ENCODE data around the gene UBQLN2.

The UBQLN2 gene

DNA sequence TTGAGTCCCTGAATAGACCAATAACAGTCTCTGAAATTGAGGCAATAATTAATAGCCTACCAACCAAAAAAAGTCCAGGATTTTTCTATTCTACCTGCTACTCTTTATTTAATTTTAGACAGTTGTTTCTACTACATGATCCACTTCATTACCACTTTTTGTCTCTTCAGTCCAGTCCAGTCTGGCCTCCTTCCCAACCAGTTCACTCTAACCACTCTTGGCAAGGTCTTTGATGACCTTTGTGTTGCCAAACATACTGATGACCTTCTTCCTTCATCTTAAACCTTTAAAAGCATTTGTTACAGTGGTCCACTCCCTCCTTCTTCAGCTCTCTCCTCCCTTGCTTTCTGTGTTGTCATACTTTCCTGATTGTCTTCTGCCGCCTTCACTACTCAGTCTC, 12.8 kb upstream of the UBQLN2 start:
- Histone ChIP-seq H3K27me3 (ENCODE audit: low read depth, low read length) (no peaks in the 10 kb centered on the region), H3K36me3 (replicated peaks; ENCODE audit: low read depth, low read length) (no peaks in the 10 kb centered on the region), H3K27ac (ENCODE audit: low read length) (no peak overlapping the region), H3K79me2 (ENCODE audit: low read length) (no peaks in the 10 kb centered on the region), H3K9ac (ENCODE audit: low read length) (no peak overlapping the region), H3K4me1 (ENCODE audit: low read length) (no peaks in the 10 kb centered on the region), H3K4me2 (ENCODE audit: low read length) (no peak overlapping the region), H4K20me1 (ENCODE audit: insufficient read depth, low read length) (no peaks in the 10 kb centered on the region), H2AFZ (ENCODE audit: low read depth, low read length) (no peak overlapping the region), H3K9me3 (ENCODE audit: insufficient read depth, low read length) (no peaks in the 10 kb centered on the region), H3K4me3 (ENCODE audit: low read length) (no peak overlapping the region)
- TF ChIP-seq EZH2phosphoT487 (IDR thresholded peaks at IDR 0.05; ENCODE audit: low read depth) (no peak), CTCF (IDR thresholded peaks at IDR 0.05; ENCODE audit: low read depth, low read length) (no peak)

GRCh38 chrX:56554870-56555269, 8.6 kb upstream of the UBQLN2 start:
- H3K79me2 ChIP-seq (ENCODE audit: low read length), result no peaks in the 10 kb centered on the region
- no peaks in the 10 kb centered on the region for H4K20me1 ChIP-seq (ENCODE audit: insufficient read depth, low read length)
- no peaks in the 10 kb centered on the region for H3K9me3 ChIP-seq (ENCODE audit: insufficient read depth, low read length)
- H3K4me2 ChIP-seq (ENCODE audit: low read length), result no peak overlapping the region
- H3K9ac ChIP-seq (ENCODE audit: low read length), result no peak overlapping the region
- no peaks in the 10 kb centered on the region for H3K36me3 ChIP-seq (replicated peaks; ENCODE audit: low read depth, low read length)
- no peaks in the 10 kb centered on the region for H3K27me3 ChIP-seq (ENCODE audit: low read depth, low read length)
- no peak overlapping the region for H3K27ac ChIP-seq (ENCODE audit: low read length)
- no peaks in the 10 kb centered on the region for H3K4me1 ChIP-seq (ENCODE audit: low read length)
- H2AFZ ChIP-seq (ENCODE audit: low read depth, low read length), result no peak overlapping the region
- TF ChIP-seq EZH2phosphoT487 (IDR thresholded peaks at IDR 0.05; ENCODE audit: low read depth) (no peak), CTCF (IDR thresholded peaks at IDR 0.05; ENCODE audit: low read depth, low read length) (no peak)
- H3K4me3 ChIP-seq (ENCODE audit: low read length), result no peak overlapping the region

GRCh38 chrX:56557376-56557929, 6.0 kb upstream of the UBQLN2 start:
- H3K9ac ChIP-seq (ENCODE audit: low read length), result no peak overlapping the region
- H3K27ac ChIP-seq (ENCODE audit: low read length), result no peak overlapping the region
- H3K27me3 ChIP-seq (ENCODE audit: low read depth, low read length), result no peaks in the 10 kb centered on the region
- no peak overlapping the region for H3K4me3 ChIP-seq (ENCODE audit: low read length)
- no peaks in the 10 kb centered on the region for H4K20me1 ChIP-seq (ENCODE audit: insufficient read depth, low read length)
- no peaks in the 10 kb centered on the region for H3K9me3 ChIP-seq (ENCODE audit: insufficient read depth, low read length)
- H3K79me2 ChIP-seq (ENCODE audit: low read length), result no peaks in the 10 kb centered on the region
- no peak overlapping the region for H3K4me2 ChIP-seq (ENCODE audit: low read length)
- H3K36me3 ChIP-seq (replicated peaks; ENCODE audit: low read depth, low read length), result no peaks in the 10 kb centered on the region
- TF ChIP-seq EZH2phosphoT487 (IDR thresholded peaks at IDR 0.05; ENCODE audit: low read depth) (no peak), CTCF (IDR thresholded peaks at IDR 0.05; ENCODE audit: low read depth, low read length) (no peak)
- no peaks in the 10 kb centered on the region for H3K4me1 ChIP-seq (ENCODE audit: low read length)
- H2AFZ ChIP-seq (ENCODE audit: low read depth, low read length), result no peak overlapping the region

- Histone ChIP-seq H3K27ac (ENCODE audit: low read length) (peak overlapping the region; percentile 87), H2AFZ (ENCODE audit: low read depth, low read length) (peak overlapping the region; percentile 32), H3K4me3 (ENCODE audit: low read length) (peak overlapping the region; percentile 85), H3K9me3 (ENCODE audit: insufficient read depth, low read length) (no peaks in the 10 kb centered on the region), H3K27me3 (ENCODE audit: low read depth, low read length) (no peaks in the 10 kb centered on the region), H3K4me2 (ENCODE audit: low read length) (peak overlapping the region; percentile 75), H4K20me1 (ENCODE audit: insufficient read depth, low read length) (peaks cover 44% of the 10 kb centered on the region), H3K4me1 (ENCODE audit: low read length) (peaks cover 16% of the 10 kb centered on the region; the same call in 1 of the 2 replicates), H3K9ac (ENCODE audit: low read length) (peak overlapping the region; percentile 93), H3K36me3 (replicated peaks; ENCODE audit: low read depth, low read length) (peaks cover 29% of the 10 kb centered on the region), H3K79me2 (ENCODE audit: low read length) (peaks cover 58% of the 10 kb centered on the region)
- no peak for TF ChIP-seq EZH2phosphoT487 (IDR thresholded peaks at IDR 0.05; ENCODE audit: low read depth)
- TF ChIP-seq CTCF (IDR thresholded peaks at IDR 0.05; ENCODE audit: low read depth, low read length), result no peak
Measured at GRCh38 chrX:56564164-56564885, 898 bp downstream of the UBQLN2 start.
